Natural killer cell (primary cell): Measurements from ENCODE around the gene VIPR1. TPM values are rescaled to one million over a fixed set of nuclear protein-coding genes. Genes with fewer than 3 reads are reported as not detected.

Experiments
- ATAC-seq, 3 donors: fragments of 150-1000 bp in 2 of 3; fragments of 200-7000 bp in 1 of 3; cut with Tn5 transposase; 1 replicate in 1 of 3; 2 replicates in 2 of 3; pipeline ENCODE4 v1.10.0; 2021; ENCODE audit warnings: mild to moderate bottlenecking in 2 of 3, moderate library complexity in 2 of 3
- DNase-seq, 2 donors: peaks; one replicate each; pipeline versions ENCODE4 v3.0.0 to v3.0.0-alpha.2; 2013 to 2021; ENCODE audit warnings: mixed read lengths in 1 of 2
- H3K27ac ChIP-seq: one replicate; pipeline ENCODE4 v1.5.1; 2013; ENCODE audit warnings: mild to moderate bottlenecking, low read length
- H3K27me3 ChIP-seq: one replicate; pipeline ENCODE4 v1.6.1; 2013; ENCODE audit warnings: low read length; ENCODE audit not compliant: control insufficient read depth, insufficient read depth
- H3K36me3 ChIP-seq: one replicate; pipeline ENCODE4 v1.6.1; 2013; ENCODE audit warnings: low read length; ENCODE audit not compliant: control insufficient read depth, insufficient read depth
- H3K4me1 ChIP-seq: one replicate; pipeline ENCODE4 v1.6.1; 2013; ENCODE audit warnings: low read length; ENCODE audit not compliant: control insufficient read depth, insufficient read depth
- H3K4me3 ChIP-seq: one replicate; pipeline ENCODE4 v1.5.1; 2013; ENCODE audit warnings: low read length
- H3K9me3 ChIP-seq: one replicate; pipeline ENCODE4 v1.6.1; 2013; ENCODE audit warnings: low read length; ENCODE audit not compliant: control insufficient read depth, insufficient read depth
- H3K27ac Mint-ChIP-seq, 2 donors: one replicate each; pipeline ENCODE4 v1.8.0; 2022; ENCODE audit warnings: mild to moderate bottlenecking in 2 of 2, mixed read lengths in 2 of 2, moderate library complexity in 1 of 2
- H3K27me3 Mint-ChIP-seq, 2 donors: one replicate each; pipeline ENCODE4 v1.8.0; 2022; ENCODE audit warnings: low read depth in 2 of 2, mixed read lengths in 2 of 2
- H3K36me3 Mint-ChIP-seq: one replicate; pipeline ENCODE4 v1.8.0; 2022; ENCODE audit warnings: mixed read lengths
- H3K4me1 Mint-ChIP-seq, 2 donors: one replicate each; pipeline ENCODE4 v1.8.0; 2022; ENCODE audit warnings: mixed read lengths in 2 of 2
- H3K4me3 Mint-ChIP-seq: one replicate; pipeline ENCODE4 v1.8.0; 2022; ENCODE audit warnings: mild to moderate bottlenecking, moderate library complexity, mixed read lengths
- H3K9me3 Mint-ChIP-seq, 2 donors: one replicate each; pipeline ENCODE4 v1.8.0; 2022; ENCODE audit warnings: mixed read lengths in 2 of 2
- WGBS: methylation state at CpG from one replicate; pipeline ENCODE4 v1.1.7; 2013; ENCODE audit warnings: missing lambda C conversion rate; ENCODE audit not compliant: insufficient coverage; 5-methylcytosine and 5-hydroxymethylcytosine counted together
- intact Hi-C: fragments of 100-400 bp; cut with micrococcal nuclease; formaldehyde crosslinking; loops from one replicate; pipeline ENCODE4 v1.14.2; 2022
- total RNA-seq, 4 donors: library from RNA; stranded (reverse); fragments of 120-200 nt in 1 of 4; gene quantifications; one replicate each; pipeline versions ENCODE4 v1.2.3 to v1.2.4, GENCODE V29; 2013 to 2022
- TF ChIP-seq, protein P1 (sequence below): fragments of 200-600 bp; IDR thresholded peaks from one replicate; pipeline ENCODE4 v1.8.0; 2022; ENCODE audit warnings: antibody characterized with exemption

Gene VIPR1
- total RNA-seq, 3 donors from 2014 or later (not counting 1 experiment from before 2014, with no cell fraction given) = 2.3 to 3.1 (median 2.4) TPM

DNA sequence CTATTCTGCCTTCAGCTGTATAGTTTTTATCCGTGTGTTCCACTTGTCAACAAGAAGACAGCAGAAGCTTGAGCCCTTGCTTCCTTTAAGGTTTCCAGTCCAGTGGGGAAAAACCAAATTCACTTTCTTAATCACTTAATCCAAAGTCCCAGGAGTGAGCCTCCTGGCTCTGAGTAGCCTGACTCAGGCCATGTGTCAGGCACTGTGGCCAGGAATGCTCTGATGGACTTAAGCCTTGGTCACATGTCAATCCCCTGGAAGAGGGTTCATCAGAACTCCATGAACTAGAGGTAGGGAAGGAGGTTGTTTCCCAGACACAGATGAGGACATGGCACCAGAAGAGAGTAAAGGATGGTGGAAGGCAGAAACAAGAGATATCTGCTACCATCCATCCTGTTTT lies 8.8 kb downstream of the VIPR1 start:
- Mint-ChIP-seq H3K4me1 (no peaks in the 10 kb centered on the region), H3K9me3 (no peaks in the 10 kb centered on the region), H3K27me3 (peaks cover 17 to 29% of the 10 kb centered on the region in 2 donors), H3K4me3 (no peak overlapping the region), H3K36me3 (no peaks in the 10 kb centered on the region), H3K27ac (no peak overlapping the region)
- Histone ChIP-seq H3K4me1 (peaks cover 3% of the 10 kb centered on the region), H3K4me3 (no peak overlapping the region), H3K9me3 (no peaks in the 10 kb centered on the region), H3K27me3 (no peaks in the 10 kb centered on the region), H3K36me3 (no peaks in the 10 kb centered on the region), H3K27ac (no peak overlapping the region)
- DNase-seq (no peak), ATAC-seq (no peak)
- TF ChIP-seq, protein P1, sequence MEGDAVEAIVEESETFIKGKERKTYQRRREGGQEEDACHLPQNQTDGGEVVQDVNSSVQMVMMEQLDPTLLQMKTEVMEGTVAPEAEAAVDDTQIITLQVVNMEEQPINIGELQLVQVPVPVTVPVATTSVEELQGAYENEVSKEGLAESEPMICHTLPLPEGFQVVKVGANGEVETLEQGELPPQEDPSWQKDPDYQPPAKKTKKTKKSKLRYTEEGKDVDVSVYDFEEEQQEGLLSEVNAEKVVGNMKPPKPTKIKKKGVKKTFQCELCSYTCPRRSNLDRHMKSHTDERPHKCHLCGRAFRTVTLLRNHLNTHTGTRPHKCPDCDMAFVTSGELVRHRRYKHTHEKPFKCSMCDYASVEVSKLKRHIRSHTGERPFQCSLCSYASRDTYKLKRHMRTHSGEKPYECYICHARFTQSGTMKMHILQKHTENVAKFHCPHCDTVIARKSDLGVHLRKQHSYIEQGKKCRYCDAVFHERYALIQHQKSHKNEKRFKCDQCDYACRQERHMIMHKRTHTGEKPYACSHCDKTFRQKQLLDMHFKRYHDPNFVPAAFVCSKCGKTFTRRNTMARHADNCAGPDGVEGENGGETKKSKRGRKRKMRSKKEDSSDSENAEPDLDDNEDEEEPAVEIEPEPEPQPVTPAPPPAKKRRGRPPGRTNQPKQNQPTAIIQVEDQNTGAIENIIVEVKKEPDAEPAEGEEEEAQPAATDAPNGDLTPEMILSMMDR = no peak
- whole genome bisulfite sequencing = 96% methylated on average over 1 of the region's 1 CpG
- intact Hi-C loops = no loop called here

DNA sequence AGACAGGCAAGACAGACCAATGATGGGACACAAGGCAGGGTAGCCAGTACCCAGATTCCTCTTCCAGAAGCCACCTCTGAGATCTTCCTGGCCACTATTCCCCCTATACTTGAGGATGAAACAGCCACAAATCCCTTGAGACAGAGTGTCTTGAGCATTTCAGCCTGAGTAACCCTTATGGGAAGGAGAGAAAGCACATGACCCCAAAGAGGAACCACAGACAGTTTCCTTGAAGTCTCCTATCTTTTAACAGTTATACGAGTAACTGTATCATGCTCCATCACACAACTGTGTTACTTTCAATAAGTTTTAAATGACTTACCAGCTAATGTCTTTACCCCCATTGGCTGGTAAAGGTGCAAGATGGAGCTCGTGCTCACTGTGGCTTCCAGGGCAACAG lies 9.3 kb downstream of the VIPR1 start:
- Mint-ChIP-seq H3K4me3 (no peak overlapping the region), H3K27me3 (peaks cover 17 to 29% of the 10 kb centered on the region in 2 donors), H3K27ac (no peak overlapping the region), H3K4me1 (no peaks in the 10 kb centered on the region), H3K36me3 (no peaks in the 10 kb centered on the region), H3K9me3 (no peaks in the 10 kb centered on the region)
- no peaks in the 10 kb centered on the region for H3K27me3 ChIP-seq
- 30% methylated on average over 2 of the region's 2 CpGs for WGBS
- H3K9me3 ChIP-seq = no peaks in the 10 kb centered on the region
- DNase-seq (no peak), ATAC-seq (no peak)
- H3K27ac ChIP-seq = no peak overlapping the region
- no peak overlapping the region for H3K4me3 ChIP-seq
- intact Hi-C loops = no loop called here
- TF ChIP-seq, protein P1 = no peak
- no peaks in the 10 kb centered on the region for H3K36me3 ChIP-seq
- peaks cover 3% of the 10 kb centered on the region for H3K4me1 ChIP-seq

DNA sequence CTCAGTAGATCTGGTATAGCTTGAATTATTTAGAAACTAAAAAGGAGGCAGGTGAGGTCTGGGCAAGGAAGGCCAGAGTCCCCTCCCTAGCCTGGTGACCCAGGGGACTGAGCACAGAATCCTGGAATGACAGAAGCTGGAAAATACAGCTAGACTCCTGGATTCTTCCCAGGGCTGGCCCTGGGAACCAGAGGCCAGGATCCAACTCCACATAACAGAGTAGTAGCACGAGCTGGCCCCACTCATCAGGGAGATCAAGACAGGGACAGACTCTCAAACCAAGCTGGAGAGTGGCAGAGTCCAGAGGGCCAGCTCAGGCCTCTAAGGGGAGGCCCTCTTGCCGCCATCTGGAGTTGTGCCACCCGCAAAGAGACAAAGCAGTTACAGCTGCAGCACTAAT lies 10.7 kb downstream of the VIPR1 start:
- intact Hi-C loops = no loop called here
- 92% methylated on average over 3 of the region's 3 CpGs for WGBS
- Mint-ChIP-seq H3K27me3 (peaks cover 11 to 18% of the 10 kb centered on the region in 2 donors), H3K36me3 (no peaks in the 10 kb centered on the region), H3K9me3 (no peaks in the 10 kb centered on the region), H3K4me1 (no peaks in the 10 kb centered on the region), H3K4me3 (no peak overlapping the region), H3K27ac (no peak overlapping the region)
- Histone ChIP-seq H3K4me1 (peaks cover 3% of the 10 kb centered on the region), H3K36me3 (no peaks in the 10 kb centered on the region), H3K27ac (no peak overlapping the region), H3K4me3 (no peak overlapping the region), H3K27me3 (no peaks in the 10 kb centered on the region), H3K9me3 (no peaks in the 10 kb centered on the region)
- TF ChIP-seq, protein P1 = no peak
- DNase-seq (no peak), ATAC-seq (no peak)

DNA sequence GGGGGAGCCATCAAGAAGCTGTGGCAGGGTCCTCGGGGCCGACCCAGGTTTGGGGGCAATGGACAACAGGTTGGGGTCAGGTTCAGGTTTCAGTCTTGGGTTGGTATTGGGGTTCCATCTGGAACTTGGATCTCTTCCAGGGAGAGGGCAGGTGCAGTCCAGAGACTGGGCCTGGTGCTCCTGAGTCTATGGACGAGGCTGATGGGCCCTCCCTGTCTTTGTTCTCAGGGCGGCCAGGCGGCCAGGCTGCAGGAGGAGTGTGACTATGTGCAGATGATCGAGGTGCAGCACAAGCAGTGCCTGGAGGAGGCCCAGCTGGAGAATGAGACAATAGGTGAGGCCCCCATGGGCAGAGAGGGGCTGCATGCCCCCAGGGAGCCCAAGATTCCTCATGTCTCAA lies 11.1 kb downstream of the VIPR1 start:
- no peak overlapping the region for H3K27ac ChIP-seq
- no peaks in the 10 kb centered on the region for H3K36me3 ChIP-seq
- Mint-ChIP-seq H3K4me3 (no peak overlapping the region), H3K27me3 (peaks cover 11 to 17% of the 10 kb centered on the region in 2 donors), H3K4me1 (no peaks in the 10 kb centered on the region), H3K27ac (no peak overlapping the region), H3K36me3 (no peaks in the 10 kb centered on the region), H3K9me3 (no peaks in the 10 kb centered on the region)
- TF ChIP-seq, protein P1 = no peak
- no peaks in the 10 kb centered on the region for H3K27me3 ChIP-seq
- ATAC-seq = no peak
- H3K4me3 ChIP-seq = no peak overlapping the region
- no peaks in the 10 kb centered on the region for H3K9me3 ChIP-seq
- H3K4me1 ChIP-seq = peaks cover 3% of the 10 kb centered on the region
- DNase-seq = no peak
- 89% methylated on average over 6 of the region's 6 CpGs for WGBS
- intact Hi-C loops = no loop called here
